SK-N-SH treated with all-trans-retinoic acid at 6 μM for 48 hours (cell line): ENCODE results near the gene CALB2.

Experiments
- ARNTL ChIP-seq: fragments of 450-650 bp; formaldehyde crosslinking; IDR thresholded peaks from 2 replicates; pipeline ENCODE4 v1.5.0; 2020; ENCODE audit warnings: low read depth, mild to moderate bottlenecking, moderate library complexity, borderline replicate concordance
- BACH2 ChIP-seq: fragments of 250-450 bp; sonication (Bioruptor Pico); IDR thresholded peaks from 2 replicates; pipeline ENCODE4 v1.9.0; 2021; ENCODE audit warnings: mild to moderate bottlenecking, borderline replicate concordance
- CSDC2 ChIP-seq: fragments of 250-450 bp; sonication (Bioruptor Pico); IDR thresholded peaks from 2 replicates; pipeline ENCODE4 v1.5.0; 2020; ENCODE audit warnings: mild to moderate bottlenecking, moderate library complexity
- ESRRG ChIP-seq: fragments of 250-450 bp; sonication (Bioruptor Pico); IDR thresholded peaks from 2 replicates; pipeline ENCODE4 v1.6.1; 2021; ENCODE audit warnings: mild to moderate bottlenecking
- ISL1 ChIP-seq: fragments of 250-450 bp; sonication (Bioruptor Pico); IDR thresholded peaks from 2 replicates; pipeline ENCODE4 v2.1.2; 2022; ENCODE audit warnings: mild to moderate bottlenecking, moderate library complexity
- ZC3H10 ChIP-seq: fragments of 250-450 bp; sonication (Bioruptor Pico); IDR thresholded peaks from 2 replicates; pipeline ENCODE4 v1.5.1; 2021; ENCODE audit warnings: mild to moderate bottlenecking, moderate library complexity
- TF ChIP-seq, protein P1 (sequence below): fragments of 250-450 bp; sonication (Bioruptor Pico); IDR thresholded peaks from 2 replicates; pipeline ENCODE4 v1.5.1; 2020; ENCODE audit warnings: low read depth, mild to moderate bottlenecking, moderate library complexity

GRCh38 chr16:71429581-71429980 is 71.1 kb downstream of the CALB2 start:
- TF ChIP-seq ISL1 (CRISPR knock-in tag) (no peak), BACH2 (CRISPR knock-in tag) (no peak), ESRRG (CRISPR knock-in tag) (no peak), ARNTL (CRISPR knock-in tag) (no peak), ZC3H10 (no peak), CSDC2 (CRISPR knock-in tag) (no peak)
- TF ChIP-seq, protein P1, sequence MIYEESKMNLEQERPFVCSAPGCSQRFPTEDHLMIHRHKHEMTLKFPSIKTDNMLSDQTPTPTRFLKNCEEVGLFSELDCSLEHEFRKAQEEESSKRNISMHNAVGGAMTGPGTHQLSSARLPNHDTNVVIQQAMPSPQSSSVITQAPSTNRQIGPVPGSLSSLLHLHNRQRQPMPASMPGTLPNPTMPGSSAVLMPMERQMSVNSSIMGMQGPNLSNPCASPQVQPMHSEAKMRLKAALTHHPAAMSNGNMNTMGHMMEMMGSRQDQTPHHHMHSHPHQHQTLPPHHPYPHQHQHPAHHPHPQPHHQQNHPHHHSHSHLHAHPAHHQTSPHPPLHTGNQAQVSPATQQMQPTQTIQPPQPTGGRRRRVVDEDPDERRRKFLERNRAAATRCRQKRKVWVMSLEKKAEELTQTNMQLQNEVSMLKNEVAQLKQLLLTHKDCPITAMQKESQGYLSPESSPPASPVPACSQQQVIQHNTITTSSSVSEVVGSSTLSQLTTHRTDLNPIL, result no peak
